ENCODE measurements around the gene MCF2L. TPM values are rescaled to one million over a fixed set of nuclear protein-coding genes. Genes with fewer than 3 reads are reported as not detected.

The MCF2L gene
- total RNA-seq, 4 donors from 2014 or later = 18.4 to 173 (median 57.6) TPM

DNA sequence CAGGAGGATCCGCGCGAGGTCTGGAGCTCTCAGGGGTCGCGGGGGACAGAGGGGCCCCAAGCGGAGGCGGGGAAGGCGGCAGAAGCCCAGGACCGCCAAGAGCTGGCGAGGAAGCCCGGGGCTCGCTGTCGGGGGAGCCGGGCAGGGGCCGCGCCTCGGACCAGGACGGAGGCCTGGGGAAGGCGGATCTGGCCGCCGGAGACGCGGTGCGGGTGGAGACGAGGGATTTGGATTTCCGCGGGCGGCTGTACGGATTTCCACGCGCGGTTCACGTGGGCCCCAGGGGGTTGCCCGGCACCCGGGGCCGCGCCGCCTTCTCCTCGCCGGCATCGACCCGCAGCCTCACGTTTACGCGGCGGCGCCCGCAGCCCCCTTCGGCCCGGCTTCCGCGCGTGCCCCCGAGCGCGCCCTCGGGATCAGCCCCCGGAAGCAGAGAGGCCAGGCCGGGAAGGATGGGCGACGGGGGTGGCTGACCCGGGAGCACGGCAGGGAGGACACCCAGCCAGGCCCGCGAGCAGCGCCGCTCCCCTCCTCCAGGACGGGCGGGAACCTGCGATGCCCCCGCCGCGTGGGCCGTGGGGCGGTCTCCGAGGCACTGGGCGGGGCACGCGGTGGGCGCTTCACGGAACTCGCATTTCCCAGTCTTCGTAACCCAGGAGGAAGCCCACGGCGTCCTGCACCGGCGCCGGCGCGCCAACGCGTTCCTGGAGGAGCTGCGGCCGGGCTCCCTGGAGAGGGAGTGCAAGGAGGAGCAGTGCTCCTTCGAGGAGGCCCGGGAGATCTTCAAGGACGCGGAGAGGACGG lies 141.2 kb downstream of the MCF2L start:
- TF ChIP-seq, protein P1, sequence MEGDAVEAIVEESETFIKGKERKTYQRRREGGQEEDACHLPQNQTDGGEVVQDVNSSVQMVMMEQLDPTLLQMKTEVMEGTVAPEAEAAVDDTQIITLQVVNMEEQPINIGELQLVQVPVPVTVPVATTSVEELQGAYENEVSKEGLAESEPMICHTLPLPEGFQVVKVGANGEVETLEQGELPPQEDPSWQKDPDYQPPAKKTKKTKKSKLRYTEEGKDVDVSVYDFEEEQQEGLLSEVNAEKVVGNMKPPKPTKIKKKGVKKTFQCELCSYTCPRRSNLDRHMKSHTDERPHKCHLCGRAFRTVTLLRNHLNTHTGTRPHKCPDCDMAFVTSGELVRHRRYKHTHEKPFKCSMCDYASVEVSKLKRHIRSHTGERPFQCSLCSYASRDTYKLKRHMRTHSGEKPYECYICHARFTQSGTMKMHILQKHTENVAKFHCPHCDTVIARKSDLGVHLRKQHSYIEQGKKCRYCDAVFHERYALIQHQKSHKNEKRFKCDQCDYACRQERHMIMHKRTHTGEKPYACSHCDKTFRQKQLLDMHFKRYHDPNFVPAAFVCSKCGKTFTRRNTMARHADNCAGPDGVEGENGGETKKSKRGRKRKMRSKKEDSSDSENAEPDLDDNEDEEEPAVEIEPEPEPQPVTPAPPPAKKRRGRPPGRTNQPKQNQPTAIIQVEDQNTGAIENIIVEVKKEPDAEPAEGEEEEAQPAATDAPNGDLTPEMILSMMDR (IDR thresholded peaks at IDR 0.05; ENCODE audit: low read depth) = no peak

DNA sequence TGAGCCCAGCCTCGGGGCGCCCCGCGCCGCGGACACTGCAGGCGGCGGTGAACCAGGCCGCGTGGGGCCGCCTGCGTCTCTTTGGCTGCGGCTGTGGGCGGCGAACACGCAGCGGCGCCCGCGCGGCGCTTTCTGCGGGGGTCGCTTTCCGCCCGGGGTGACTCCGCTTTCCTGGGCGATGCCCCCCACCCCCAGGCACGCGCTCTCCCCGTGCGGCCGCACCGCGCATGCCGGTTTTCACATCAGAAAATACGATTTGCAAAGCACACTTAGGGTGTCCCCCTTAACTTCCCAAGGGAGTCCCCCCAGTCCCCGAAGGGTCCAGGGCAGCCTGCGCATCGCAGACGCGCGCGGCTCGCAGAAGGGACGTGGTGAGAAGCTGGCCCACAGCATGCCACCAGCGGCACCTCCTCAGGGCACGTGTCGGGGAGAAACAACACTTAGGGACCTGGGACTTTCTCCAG lies 141.9 kb downstream of the MCF2L start:
- TF ChIP-seq, protein P1 (IDR thresholded peaks at IDR 0.05; ENCODE audit: low read depth) = no peak

DNA sequence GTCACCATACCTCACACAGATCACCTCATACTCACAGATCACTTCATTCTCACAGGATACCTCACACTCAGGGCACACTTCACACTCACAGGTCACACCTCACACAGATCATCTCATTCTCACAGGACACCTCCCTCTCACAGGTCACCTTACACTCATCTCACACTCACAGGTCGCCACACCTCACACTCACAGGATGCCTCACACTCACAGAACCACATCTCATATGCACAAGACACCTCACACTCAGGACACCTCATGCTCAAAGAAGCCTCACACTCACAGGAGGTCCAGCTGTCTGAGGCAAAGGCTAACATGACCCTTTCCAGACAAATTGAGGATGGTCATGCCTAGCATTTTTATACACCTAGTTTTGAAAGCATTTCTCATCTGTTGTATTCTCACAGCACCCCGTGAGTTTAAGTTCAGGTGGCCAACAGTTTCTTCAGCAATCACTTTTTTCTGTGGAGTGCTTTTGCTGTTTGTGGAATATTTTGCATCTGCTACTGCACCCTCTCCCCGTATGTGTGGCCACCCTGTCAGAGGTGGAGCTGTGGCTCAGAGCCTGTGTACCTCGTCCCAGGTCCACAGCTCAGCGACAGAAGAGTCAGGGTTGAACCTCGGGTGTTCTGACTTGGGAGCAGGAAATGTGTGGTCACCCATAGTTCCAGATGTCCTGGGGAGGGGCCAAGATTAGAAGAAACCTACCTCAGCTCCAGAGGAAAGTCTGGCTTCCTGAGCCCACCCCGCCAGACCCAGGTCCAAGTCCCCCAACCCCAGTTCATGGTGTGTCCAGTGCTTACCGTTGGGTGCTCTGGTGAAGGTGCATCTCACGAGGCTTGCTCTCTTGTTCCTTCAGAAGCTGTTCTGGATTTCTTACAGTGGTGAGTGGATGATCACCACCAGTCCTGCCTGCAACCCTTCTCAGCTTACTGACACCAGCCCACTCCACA lies 144.2 kb downstream of the MCF2L start:
- TF ChIP-seq, protein P1 (IDR thresholded peaks at IDR 0.05; ENCODE audit: low read depth) = no peak

DNA sequence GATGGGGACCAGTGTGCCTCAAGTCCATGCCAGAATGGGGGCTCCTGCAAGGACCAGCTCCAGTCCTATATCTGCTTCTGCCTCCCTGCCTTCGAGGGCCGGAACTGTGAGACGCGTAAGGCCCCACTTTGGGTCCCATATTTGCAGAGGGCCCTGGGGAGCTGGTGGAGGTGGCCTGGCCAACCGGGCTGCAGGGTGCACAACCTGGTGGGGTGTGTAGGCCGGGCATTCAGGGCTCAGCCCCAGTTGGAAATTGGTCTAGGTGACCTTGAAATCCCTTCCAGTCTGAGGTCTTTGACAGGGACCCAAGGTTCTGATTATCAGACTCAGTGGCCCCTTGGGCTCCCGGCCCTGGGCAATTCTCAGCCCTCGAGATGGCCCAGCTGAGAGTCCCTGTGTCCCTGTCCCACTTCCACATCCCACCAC lies 144.8 kb downstream of the MCF2L start:
- TF ChIP-seq, protein P1 (IDR thresholded peaks at IDR 0.05; ENCODE audit: low read depth) = no peak

DNA sequence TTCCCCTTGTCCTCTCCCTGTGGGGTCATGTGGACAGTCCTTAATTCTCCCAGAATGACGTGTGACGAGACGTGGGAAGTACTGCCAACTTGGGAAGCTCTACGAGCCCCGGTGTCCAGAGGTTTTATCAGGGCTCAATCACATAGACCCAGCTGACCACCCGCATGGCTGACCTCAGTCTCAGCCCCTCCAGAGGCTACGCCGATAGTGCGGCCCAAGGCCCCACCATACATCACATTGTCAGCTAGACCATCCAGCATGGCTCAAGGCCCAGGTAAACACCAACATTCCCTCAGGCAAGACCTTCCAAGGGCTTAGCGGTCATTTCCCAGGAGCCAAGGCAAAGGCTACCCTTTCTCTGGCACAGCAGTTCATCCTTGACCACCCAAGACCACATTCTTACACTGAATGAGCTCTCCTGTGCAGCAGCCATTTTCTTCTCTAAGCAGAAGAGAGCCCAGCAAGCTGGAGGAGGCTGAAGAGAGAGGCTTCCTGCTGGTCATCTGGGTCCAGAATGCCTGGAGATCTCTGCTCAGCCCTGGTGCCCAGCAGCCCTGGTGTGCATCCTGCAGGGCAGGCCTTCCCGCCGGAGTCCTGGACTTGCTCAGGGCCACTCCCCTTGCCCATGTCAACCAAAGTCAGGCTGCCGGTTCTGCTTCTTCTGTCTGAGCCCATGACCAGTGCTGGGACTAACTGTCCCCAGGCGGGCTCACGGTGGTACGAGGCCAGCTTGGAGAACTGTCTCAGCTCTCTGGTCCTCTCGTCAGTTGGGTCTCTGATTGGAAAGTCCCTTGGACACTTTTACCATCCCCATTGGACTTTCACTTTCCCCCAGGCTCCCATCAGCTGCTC lies 145.7 kb downstream of the MCF2L start:
- TF ChIP-seq, protein P1 (IDR thresholded peaks at IDR 0.05; ENCODE audit: low read depth) = no peak

DNA sequence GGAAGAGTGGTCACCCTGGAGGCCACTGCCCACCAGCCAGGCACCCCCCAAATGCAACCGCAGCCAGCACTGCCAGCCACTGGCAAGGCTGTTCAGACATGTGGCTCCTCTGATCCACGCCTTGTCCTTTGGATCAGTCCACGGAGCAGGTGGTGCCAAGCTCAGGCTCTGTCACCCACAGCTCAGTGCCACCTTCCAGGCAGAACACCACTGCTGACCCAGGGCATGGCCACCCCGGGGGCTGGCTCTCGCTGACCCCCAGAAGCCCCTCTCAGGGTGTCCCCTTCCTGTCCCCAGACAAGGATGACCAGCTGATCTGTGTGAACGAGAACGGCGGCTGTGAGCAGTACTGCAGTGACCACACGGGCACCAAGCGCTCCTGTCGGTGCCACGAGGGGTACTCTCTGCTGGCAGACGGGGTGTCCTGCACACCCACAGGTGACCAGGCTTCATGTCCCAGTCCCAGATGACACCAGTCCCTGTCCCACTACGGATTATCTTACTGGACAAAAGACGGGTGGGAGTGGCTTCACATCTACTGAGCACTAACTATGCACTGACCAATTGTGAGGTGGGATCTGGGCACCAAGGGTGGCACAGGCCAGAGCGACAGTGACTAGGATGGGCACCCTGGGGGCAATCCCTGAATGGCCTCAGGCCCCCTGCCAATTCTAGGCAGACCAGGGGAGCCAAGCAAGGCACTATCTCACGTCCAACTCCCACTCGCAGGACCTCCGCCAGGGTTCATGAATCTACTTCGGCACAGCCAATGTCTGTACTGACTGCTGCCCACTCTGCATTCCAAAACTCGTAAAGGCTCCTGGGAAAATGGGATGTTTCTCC lies 146.6 kb downstream of the MCF2L start:
- TF ChIP-seq, protein P1 (IDR thresholded peaks at IDR 0.05; ENCODE audit: low read depth) = no peak
